NCI-H2196 (cell line): Measurements from ENCODE around the gene ACSL1.
"Not testable (repeated sequence)": the region's sequence is repeated elsewhere in the genome, so short reads cannot be mapped to it uniquely, and the experiment has no call there.

Source experiments
- DNase-seq: peaks from one replicate; lab custom pipeline; 2025; ENCODE audit not compliant: unreplicated experiment; lab: John Stamatoyannopoulos, UW

The ACSL1 gene

GRCh38 chr4:184843984-184844554, 18.3 kb upstream of the ACSL1 start:
- DNase-seq = no peak

GRCh38 chr4:184839075-184839399, 13.3 kb upstream of the ACSL1 start:
- DNase-seq = not testable (repeated sequence)

GRCh38 chr4:184838249-184839074, 12.7 kb upstream of the ACSL1 start:
- peak; percentile 38 for DNase-seq

- DNase-seq = no peak
Measured at GRCh38 chr4:184836613-184837012, 10.8 kb upstream of the ACSL1 start.

- DNase-seq = no peak
Measured at GRCh38 chr4:184833046-184833838, 7.5 kb upstream of the ACSL1 start.

- DNase-seq = no peak
Measured at GRCh38 chr4:184831153-184831552, 5.4 kb upstream of the ACSL1 start.

GRCh38 chr4:184826691-184827270, 1.0 kb upstream of the ACSL1 start:
- no peak for DNase-seq

GRCh38 chr4:184825141-184825895, 450 bp downstream of the ACSL1 start:
- no peak for DNase-seq

GRCh38 chr4:184824776-184825084, 1.0 kb downstream of the ACSL1 start:
- no peak for DNase-seq

GRCh38 chr4:184824081-184824775, 1.5 kb downstream of the ACSL1 start:
- DNase-seq = no peak

GRCh38 chr4:184823014-184823413, 2.8 kb downstream of the ACSL1 start:
- DNase-seq = no peak

GRCh38 chr4:184822356-184822755, 3.4 kb downstream of the ACSL1 start:
- no peak for DNase-seq

- no peak for DNase-seq
Measured at GRCh38 chr4:184821242-184821641, 4.5 kb downstream of the ACSL1 start.

- no peak for DNase-seq
Measured at GRCh38 chr4:184819786-184820185, 6.0 kb downstream of the ACSL1 start.

- DNase-seq = no peak
Measured at GRCh38 chr4:184818216-184818564, 7.6 kb downstream of the ACSL1 start.

- no peak for DNase-seq
Measured at GRCh38 chr4:184817494-184818215, 8.1 kb downstream of the ACSL1 start.

- no peak for DNase-seq
Measured at GRCh38 chr4:184816962-184817361, 8.8 kb downstream of the ACSL1 start.

- DNase-seq = peak; percentile 68
Measured at GRCh38 chr4:184815046-184815877, 10.5 kb downstream of the ACSL1 start.

- no peak for DNase-seq
Measured at GRCh38 chr4:184814686-184815045, 11.1 kb downstream of the ACSL1 start.
